Measurements from ENCODE around the gene MIB2. TPM values are rescaled to one million over a fixed set of nuclear protein-coding genes. Genes with fewer than 3 reads are reported as not detected.

Gene MIB2
- total RNA-seq (54.8 TPM), polyA plus RNA-seq (ENCODE audit: insufficient read depth in 1 of 8, insufficient read length in 8 of 8, low replicate concordance in 1 of 8) (100 to 1,000 TPM in 1 of 8 donors, 10 to 100 TPM in 7; 43.2 to 111 (median 76.9) TPM)
- long read RNA-seq, donor 1, partial matches to known transcripts: 0 of 1 reads
- long read RNA-seq, donor 1, other reads (novel, unspliced or antisense): 0 of 1 reads
- long read RNA-seq, donor 2: 0 reads
- long read RNA-seq, donor 3, partial matches to known transcripts: 0 of 2 reads
- long read RNA-seq, donor 3, other reads (novel, unspliced or antisense): 0 of 2 reads
- long read RNA-seq, donor 4, partial matches to known transcripts: 0 of 4 reads
- long read RNA-seq, donor 4, other reads (novel, unspliced or antisense): 0 of 4 reads
- long read RNA-seq, donor 5, partial matches to known transcripts: 0 of 3 reads
- long read RNA-seq, donor 5, other reads (novel, unspliced or antisense): 0 of 3 reads
- long read RNA-seq, donor 6, partial matches to known transcripts: 100 of 104 reads
- long read RNA-seq, donor 6, other reads (novel, unspliced or antisense): 0 of 104 reads
- long read RNA-seq, donor 7, partial matches to known transcripts: 0 of 3 reads
- long read RNA-seq, donor 7, other reads (novel, unspliced or antisense): 0 of 3 reads
- long read RNA-seq, donor 8, partial matches to known transcripts: 0 of 3 reads
- long read RNA-seq, donor 8, other reads (novel, unspliced or antisense): 0 of 3 reads
- long read RNA-seq, donor 9, partial matches to known transcripts: 0 of 2 reads
- long read RNA-seq, donor 9, other reads (novel, unspliced or antisense): 0 of 2 reads
- long read RNA-seq, donor 10, partial matches to known transcripts: 0 of 5 reads
- long read RNA-seq, donor 10, other reads (novel, unspliced or antisense): 0 of 5 reads
- long read RNA-seq, donor 11, partial matches to known transcripts: 0 of 4 reads
- long read RNA-seq, donor 11, other reads (novel, unspliced or antisense): 0 of 4 reads

DNA sequence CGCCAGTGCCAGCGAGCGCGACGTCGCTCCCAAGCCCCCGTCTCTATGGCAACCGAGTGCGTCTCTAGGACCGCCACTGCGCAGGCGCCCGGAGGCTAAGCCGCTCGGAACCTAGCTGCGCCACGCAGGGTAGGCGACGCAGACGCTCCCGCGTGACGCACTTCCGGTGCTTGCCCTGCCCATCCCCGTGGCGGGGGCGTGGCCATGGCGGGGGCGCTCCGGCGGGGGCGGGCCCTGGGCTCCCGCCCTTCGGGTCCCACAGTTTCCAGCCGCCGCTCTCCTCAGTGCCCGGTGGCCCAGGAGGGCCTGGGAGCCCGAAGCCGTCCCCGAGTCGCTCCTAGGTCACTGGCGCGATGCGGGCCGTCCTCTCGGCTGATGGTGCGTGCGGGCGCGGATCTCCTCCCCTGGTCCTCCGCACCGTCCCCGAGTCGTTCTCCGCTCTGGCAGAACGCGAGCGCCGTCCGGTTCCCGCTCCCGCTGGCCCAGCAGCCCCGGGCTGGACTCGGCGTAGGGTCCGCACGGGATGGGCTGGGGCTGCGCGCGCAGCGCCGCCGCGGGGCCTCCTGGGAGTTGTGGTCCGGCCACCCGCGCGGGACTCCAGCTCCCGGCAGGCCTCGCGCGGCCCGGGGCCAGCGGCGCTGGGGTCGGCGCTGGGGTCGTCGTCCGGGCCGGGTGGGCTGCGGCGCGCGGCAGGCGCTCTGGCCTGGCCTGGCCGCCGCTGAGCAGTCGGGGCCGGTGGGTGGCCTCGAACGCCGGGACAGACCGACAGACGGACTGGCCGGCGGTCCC, at the start of gene MIB2:
Gene MIB2, plus strand, starts transcription at position 245 of the 789 bp plus-strand sequence. CDS start 7,953 bp downstream, outside the sequence.
- Histone ChIP-seq H3K27me3 (ENCODE audit: control insufficient read depth, insufficient read depth, low read length) (no peaks in the 10 kb centered on the region), H3K27ac (ENCODE audit: low read length) (peak within 1 kb of the TSS; percentile 100), H3K9me3 (replicated peaks; ENCODE audit: control insufficient read depth, low read depth, low read length) (no peaks in the 10 kb centered on the region), H3K4me1 (ENCODE audit: control insufficient read depth, insufficient read depth, low read length) (peaks cover 47% of the 10 kb centered on the region), H3K4me3 (ENCODE audit: low read length) (peak within 1 kb of the TSS; percentile 100), H3K36me3 (ENCODE audit: control insufficient read depth, insufficient read depth, low read length) (peaks cover 21% of the 10 kb centered on the region)
- peak; percentile 98 for DNase-seq
- WGBS (ENCODE audit: insufficient coverage): under 1% methylated on average over 107 of the region's 107 CpGs

DNA sequence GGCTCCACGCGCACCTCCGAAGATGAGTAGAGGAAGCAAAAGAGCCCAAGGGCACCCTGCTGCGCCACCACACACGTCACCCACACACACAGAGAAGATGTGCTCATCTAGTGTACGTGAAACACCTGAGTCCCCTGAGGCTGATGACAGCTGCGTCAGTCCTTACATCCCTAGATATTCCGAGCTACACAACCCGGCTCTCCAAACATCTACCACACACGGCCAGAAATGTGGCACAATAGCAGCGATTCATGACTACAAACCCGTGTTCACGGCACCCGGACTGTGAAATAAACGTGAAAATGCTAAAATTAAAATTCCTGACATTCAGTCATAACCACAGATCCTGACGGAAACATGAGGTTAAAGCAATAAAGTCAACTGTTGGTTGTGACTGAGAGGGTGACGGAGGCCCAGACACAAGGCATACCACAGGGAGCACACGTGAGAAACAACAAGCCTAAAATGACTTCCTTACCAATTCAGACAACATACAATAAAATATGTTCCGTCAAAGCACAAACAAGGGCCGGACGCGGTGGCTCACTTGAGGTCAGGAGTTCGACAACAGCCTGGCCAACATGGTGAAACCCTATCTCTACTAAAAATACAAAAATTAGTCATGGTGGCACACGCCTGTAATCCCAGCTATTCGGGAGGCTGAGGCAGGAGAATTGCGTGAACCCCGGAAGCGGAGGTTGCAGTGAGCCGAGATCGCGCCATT, 48.0 kb upstream of the MIB2 start:
- WGBS (ENCODE audit: insufficient coverage): 82% methylated on average over 14 of the region's 31 CpGs
- DNase-seq: no peak
- Histone ChIP-seq H3K27me3 (ENCODE audit: control insufficient read depth, insufficient read depth, low read length) (no peaks in the 10 kb centered on the region), H3K4me1 (ENCODE audit: control insufficient read depth, insufficient read depth, low read length) (peaks cover 23% of the 10 kb centered on the region), H3K9me3 (replicated peaks; ENCODE audit: control insufficient read depth, low read depth, low read length) (no peaks in the 10 kb centered on the region), H3K36me3 (ENCODE audit: control insufficient read depth, insufficient read depth, low read length) (peaks cover 48% of the 10 kb centered on the region), H3K27ac (ENCODE audit: low read length) (peak overlapping the region; percentile 69), H3K4me3 (ENCODE audit: low read length) (no peak overlapping the region)

DNA sequence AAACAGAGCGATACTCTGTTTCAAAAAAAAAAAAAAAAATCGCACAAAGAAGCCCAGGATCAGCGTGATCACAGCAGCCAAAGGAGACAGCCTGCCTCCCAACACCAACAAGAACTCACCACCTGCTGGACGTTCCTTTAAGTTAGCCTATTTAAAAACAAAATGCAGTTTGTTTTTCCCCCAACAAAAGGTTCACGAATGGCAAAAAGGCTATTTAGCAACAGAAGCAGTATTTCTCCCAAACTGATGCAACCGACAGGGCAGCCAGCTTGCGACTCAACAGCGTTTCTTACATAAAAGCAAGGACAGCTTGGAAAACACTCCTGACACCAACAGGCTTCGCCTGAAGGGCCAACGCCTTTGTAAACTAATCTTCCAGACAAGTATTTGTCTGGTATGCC, 47.4 kb upstream of the MIB2 start:
- peaks cover 23% of the 10 kb centered on the region for H3K4me1 ChIP-seq (ENCODE audit: control insufficient read depth, insufficient read depth, low read length)
- no peaks in the 10 kb centered on the region for H3K27me3 ChIP-seq (ENCODE audit: control insufficient read depth, insufficient read depth, low read length)
- H3K4me3 ChIP-seq (ENCODE audit: low read length): no peak overlapping the region
- peak overlapping the region; percentile 70 for H3K27ac ChIP-seq (ENCODE audit: low read length)
- 68% methylated on average over 7 of the region's 10 CpGs for WGBS (ENCODE audit: insufficient coverage)
- no peaks in the 10 kb centered on the region for H3K9me3 ChIP-seq (replicated peaks; ENCODE audit: control insufficient read depth, low read depth, low read length)
- no peak for DNase-seq
- peaks cover 43% of the 10 kb centered on the region for H3K36me3 ChIP-seq (ENCODE audit: control insufficient read depth, insufficient read depth, low read length)

DNA sequence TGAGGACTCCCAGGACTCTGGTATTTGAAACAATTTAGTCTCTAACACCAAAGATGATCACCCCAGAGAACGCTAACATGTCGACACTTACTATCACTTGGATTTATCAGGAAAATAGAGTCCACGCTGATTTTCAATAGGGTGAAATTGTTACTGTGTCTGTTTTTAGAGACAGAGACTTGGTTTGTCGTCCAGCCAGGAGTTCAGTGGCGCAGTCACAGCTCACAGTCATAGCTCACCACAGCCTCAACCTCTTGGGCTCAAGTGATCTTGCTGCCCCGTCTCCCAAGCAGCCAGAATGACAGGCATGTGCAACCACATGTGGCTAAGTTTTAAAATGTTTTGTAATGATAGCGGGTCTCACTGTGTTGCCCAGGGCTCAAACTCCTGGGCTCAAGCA, 46.0 kb upstream of the MIB2 start:
- Histone ChIP-seq H3K36me3 (ENCODE audit: control insufficient read depth, insufficient read depth, low read length) (peaks cover 32% of the 10 kb centered on the region), H3K9me3 (replicated peaks; ENCODE audit: control insufficient read depth, low read depth, low read length) (no peaks in the 10 kb centered on the region), H3K4me1 (ENCODE audit: control insufficient read depth, insufficient read depth, low read length) (peaks cover 30% of the 10 kb centered on the region), H3K4me3 (ENCODE audit: low read length) (no peak overlapping the region), H3K27me3 (ENCODE audit: control insufficient read depth, insufficient read depth, low read length) (no peaks in the 10 kb centered on the region), H3K27ac (ENCODE audit: low read length) (no peak overlapping the region)
- 66% methylated on average over 2 of the region's 7 CpGs for WGBS (ENCODE audit: insufficient coverage)
- no peak for DNase-seq

DNA sequence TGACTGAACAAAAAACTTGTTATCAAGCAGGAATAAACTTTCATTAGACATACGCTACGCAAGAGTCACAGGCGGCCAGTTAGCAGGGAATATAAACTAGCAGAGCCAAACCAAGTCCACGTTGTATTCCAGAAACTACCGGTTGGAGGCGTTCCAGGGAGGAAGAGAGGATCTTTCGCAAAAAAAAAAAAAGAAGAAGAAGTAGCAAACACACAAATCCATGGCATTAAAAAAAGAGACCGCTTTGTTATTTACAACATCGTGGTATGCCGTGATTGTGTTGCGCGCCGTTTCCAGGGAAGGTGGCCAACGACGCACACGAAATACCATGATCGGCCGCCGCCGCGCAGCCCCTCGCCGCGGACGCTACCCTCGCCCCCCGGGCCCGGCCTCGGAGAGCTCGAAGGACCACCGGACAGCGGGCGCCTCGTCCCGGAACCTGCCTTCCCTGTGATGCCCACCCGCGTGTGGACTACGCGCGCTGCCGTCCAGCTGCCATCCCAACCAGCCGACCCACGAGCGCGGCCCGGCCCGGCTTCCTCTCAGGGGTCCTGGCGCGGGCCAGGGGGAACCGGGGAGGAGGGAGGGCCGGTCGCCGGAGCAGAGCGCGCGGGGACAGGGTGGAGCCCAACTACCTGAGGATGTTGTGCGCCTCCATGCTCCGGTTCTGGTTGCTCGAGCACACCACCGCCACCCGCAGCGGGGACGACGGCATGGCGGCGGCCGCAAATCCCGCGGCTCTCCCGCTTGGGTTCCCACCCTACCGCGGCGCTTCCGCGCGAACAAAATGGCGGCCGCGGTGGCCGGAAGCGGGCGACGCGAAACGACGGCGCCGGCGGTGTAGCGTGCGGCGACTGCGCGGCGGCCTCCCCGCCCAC, 41.2 kb upstream of the MIB2 start:
- peaks cover 11% of the 10 kb centered on the region for H3K36me3 ChIP-seq (ENCODE audit: control insufficient read depth, insufficient read depth, low read length)
- DNase-seq: peak; percentile 87
- H3K27me3 ChIP-seq (ENCODE audit: control insufficient read depth, insufficient read depth, low read length): peaks cover 14% of the 10 kb centered on the region
- H3K4me1 ChIP-seq (ENCODE audit: control insufficient read depth, insufficient read depth, low read length): peaks cover 16% of the 10 kb centered on the region
- WGBS (ENCODE audit: insufficient coverage): 0% methylated on average over 80 of the region's 96 CpGs
- H3K27ac ChIP-seq (ENCODE audit: low read length): peak overlapping the region; percentile 96
- no peaks in the 10 kb centered on the region for H3K9me3 ChIP-seq (replicated peaks; ENCODE audit: control insufficient read depth, low read depth, low read length)
- H3K4me3 ChIP-seq (ENCODE audit: low read length): peak overlapping the region; percentile 88

DNA sequence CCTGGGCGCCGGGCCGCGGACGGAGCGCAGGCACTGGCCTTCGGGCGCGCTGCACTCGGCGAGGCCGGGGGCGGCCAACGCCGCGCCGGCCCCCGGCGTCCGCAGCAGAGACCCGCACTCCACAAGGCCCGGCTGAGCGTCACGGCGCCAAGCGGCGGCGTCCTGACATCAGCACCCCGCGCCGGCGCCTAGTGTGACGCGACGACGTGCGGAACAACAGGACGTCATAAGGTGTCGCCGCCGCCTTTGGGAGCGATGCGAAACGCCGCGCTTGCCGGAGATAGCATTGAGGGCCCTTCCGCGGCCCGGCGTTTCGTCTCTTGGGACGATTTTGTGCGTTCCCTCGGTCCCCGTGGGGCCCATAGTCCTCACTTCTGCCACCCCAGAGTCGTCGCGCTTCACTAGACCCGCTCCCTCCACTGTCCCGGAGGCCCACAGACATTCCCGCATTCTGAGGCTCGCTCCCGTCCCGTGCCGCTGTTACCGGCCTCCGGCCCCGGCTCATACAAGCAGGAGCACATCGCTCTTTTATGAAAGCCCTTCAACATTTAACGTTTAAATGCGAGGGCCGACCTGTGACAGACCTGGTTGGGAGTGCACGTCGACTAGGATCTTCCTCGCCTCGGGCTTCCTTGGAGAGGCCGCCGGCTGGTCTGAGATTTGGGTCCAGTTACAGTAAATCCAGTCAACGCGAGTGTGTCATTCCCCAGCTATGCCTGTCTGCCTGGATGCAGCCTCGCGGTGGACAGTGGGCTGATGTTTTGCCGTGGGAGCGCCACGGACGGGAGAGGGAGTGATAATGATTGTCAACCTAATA, 40.4 kb upstream of the MIB2 start, which contains the start of gene SSU72:
Gene SSU72, minus strand, starts transcription at position 143 of the 817 bp plus-strand sequence. CDS start 306 bp downstream, outside the sequence.
- DNase-seq: peak; percentile 97
- Histone ChIP-seq H3K27me3 (ENCODE audit: control insufficient read depth, insufficient read depth, low read length) (peaks cover 15% of the 10 kb centered on the region), H3K27ac (ENCODE audit: low read length) (peak within 1 kb of the TSS; percentile 99), H3K9me3 (replicated peaks; ENCODE audit: control insufficient read depth, low read depth, low read length) (no peaks in the 10 kb centered on the region), H3K4me3 (ENCODE audit: low read length) (peak within 1 kb of the TSS; percentile 96), H3K4me1 (ENCODE audit: control insufficient read depth, insufficient read depth, low read length) (peaks cover 16% of the 10 kb centered on the region), H3K36me3 (ENCODE audit: control insufficient read depth, insufficient read depth, low read length) (peaks cover 8% of the 10 kb centered on the region)
- WGBS (ENCODE audit: insufficient coverage): under 1% methylated on average over 87 of the region's 87 CpGs

DNA sequence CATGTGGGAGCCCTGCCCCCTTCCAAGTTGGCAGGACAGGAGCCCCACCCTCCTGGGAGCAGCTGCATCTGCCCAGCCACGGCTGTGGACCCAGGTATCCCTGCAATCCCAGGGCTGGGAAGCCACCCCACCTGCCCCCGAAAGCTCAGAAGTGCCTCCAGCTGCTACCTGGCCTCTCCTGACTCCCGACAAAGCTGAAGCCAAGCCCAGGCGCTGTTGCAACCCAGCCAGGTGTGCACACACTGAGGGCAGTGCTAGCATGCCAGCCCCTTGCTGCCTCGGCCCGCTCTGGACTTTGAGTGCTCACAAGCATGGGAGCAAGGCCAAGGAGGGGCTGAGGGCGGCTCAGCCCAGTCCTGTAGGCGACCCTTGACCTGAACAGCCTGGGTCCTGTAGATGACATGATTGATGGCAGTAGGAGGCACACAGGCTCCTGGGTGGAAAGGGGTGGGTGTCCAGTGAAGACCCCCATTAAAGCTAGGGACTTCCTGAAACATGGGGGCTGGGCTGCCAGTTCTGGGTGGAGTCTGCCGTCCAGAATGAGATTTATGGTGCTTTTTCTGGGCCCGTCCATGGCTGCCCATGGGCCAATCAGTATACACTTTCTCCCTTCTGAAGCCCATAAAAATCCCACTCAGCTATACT, 37.8 kb upstream of the MIB2 start:
- 41% methylated on average over 10 of the region's 10 CpGs for WGBS (ENCODE audit: insufficient coverage)
- no peak overlapping the region for H3K4me3 ChIP-seq (ENCODE audit: low read length)
- H3K36me3 ChIP-seq (ENCODE audit: control insufficient read depth, insufficient read depth, low read length): no peaks in the 10 kb centered on the region
- peaks cover 11% of the 10 kb centered on the region for H3K4me1 ChIP-seq (ENCODE audit: control insufficient read depth, insufficient read depth, low read length)
- H3K9me3 ChIP-seq (replicated peaks; ENCODE audit: control insufficient read depth, low read depth, low read length): no peaks in the 10 kb centered on the region
- DNase-seq: no peak
- no peak overlapping the region for H3K27ac ChIP-seq (ENCODE audit: low read length)
- peaks cover 16% of the 10 kb centered on the region for H3K27me3 ChIP-seq (ENCODE audit: control insufficient read depth, insufficient read depth, low read length)

Measured in muscle of leg (tissue), 16 donors.